RWPE2 (cell line): ENCODE results near the gene ITPK1.

ENCODE experiments used
- ATAC-seq: fragments of 200-7000 bp; cut with Tn5 transposase; 3 replicates; pipeline ENCODE4 v1.9.1; 2021; ENCODE audit warnings: low read depth
- DNase-seq: peaks from one replicate; pipeline ENCODE4 v3.0.0-alpha.2; 2020; ENCODE audit warnings: low spot score
- H3K27ac ChIP-seq: fragments of 450-650 bp; 2 replicates; pipeline ENCODE4 v1.5.1; 2017; ENCODE audit warnings: mild to moderate bottlenecking; ENCODE audit not compliant: poor library complexity, severe bottlenecking
- H3K27me3 ChIP-seq: fragments of 250-450 bp; sonication (Bioruptor Pico); 2 replicates; pipeline ENCODE4 v1.5.1; 2021; ENCODE audit warnings: mild to moderate bottlenecking, moderate library complexity; ENCODE audit not compliant: insufficient read depth, poor library complexity, severe bottlenecking
- H3K36me3 ChIP-seq: fragments of 250-450 bp; sonication (Bioruptor Pico); 2 replicates; pipeline ENCODE4 v1.5.1; 2020; ENCODE audit warnings: low read depth, mild to moderate bottlenecking, moderate library complexity
- H3K4me1 ChIP-seq: fragments of 250-450 bp; sonication (Bioruptor Pico); 2 replicates; pipeline ENCODE4 v1.5.1; 2021; ENCODE audit warnings: mild to moderate bottlenecking, moderate library complexity; ENCODE audit not compliant: insufficient read depth, poor library complexity, severe bottlenecking
- H3K4me3 ChIP-seq: fragments of 250-450 bp; sonication (Bioruptor Pico); 2 replicates; pipeline ENCODE4 v1.5.1; 2021; ENCODE audit warnings: mild to moderate bottlenecking, moderate library complexity; ENCODE audit not compliant: severe bottlenecking
- H3K9me3 ChIP-seq: fragments of 250-450 bp; sonication (Bioruptor Pico); 2 replicates; pipeline ENCODE4 v1.5.1; 2021; ENCODE audit warnings: mild to moderate bottlenecking, moderate library complexity; ENCODE audit not compliant: severe bottlenecking
- CTCF ChIP-seq: fragments of 450-650 bp; IDR thresholded peaks from one replicate; pipeline ENCODE4 v1.5.1; 2017; ENCODE audit warnings: mild to moderate bottlenecking, moderate library complexity; ENCODE audit not compliant: poor library complexity, severe bottlenecking

ITPK1 gene

GRCh38 chr14:92994131-92994676 lies 121.5 kb downstream of the ITPK1 start:
- Histone ChIP-seq H3K27me3 (no peaks in the 10 kb centered on the region), H3K9me3 (no peaks in the 10 kb centered on the region), H3K36me3 (peaks cover 42% of the 10 kb centered on the region), H3K27ac (no peak overlapping the region), H3K4me1 (no peaks in the 10 kb centered on the region), H3K4me3 (no peak overlapping the region)
- ATAC-seq (no peak), DNase-seq (no peak)
- no peak for TF ChIP-seq CTCF

- no peak for TF ChIP-seq CTCF
- Histone ChIP-seq H3K9me3 (no peaks in the 10 kb centered on the region), H3K27ac (no peak overlapping the region), H3K4me3 (no peak overlapping the region), H3K36me3 (peaks cover 42% of the 10 kb centered on the region), H3K27me3 (no peaks in the 10 kb centered on the region), H3K4me1 (no peaks in the 10 kb centered on the region)
- no peak for ATAC-seq
- DNase-seq: no peak
These were observed 122.4 kb downstream of the ITPK1 start for GRCh38 chr14:92993302-92993701.

DNA sequence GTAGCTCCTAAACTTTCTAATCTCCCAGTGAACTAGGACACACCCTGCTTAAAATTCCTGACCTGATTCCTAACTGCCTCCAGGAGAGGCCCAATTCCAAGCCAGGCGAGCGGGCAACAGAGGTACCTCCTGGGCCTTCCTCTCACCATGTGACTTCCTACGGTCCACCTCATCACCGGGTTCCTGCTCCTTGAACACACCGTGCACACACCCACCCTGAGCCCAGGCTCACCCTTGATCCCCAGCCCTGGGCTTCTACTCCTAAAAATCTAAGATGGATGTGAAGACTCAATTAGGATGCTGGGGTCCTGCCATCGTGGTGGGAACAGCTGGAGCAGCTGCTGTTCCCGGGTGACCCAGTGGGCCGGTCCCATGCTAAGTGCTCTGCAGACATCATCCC lies 124.2 kb downstream of the ITPK1 start:
- TF ChIP-seq CTCF: no peak
- ATAC-seq (no peak), DNase-seq (no peak)
- no peak overlapping the region for H3K4me3 ChIP-seq
- no peak overlapping the region for H3K27ac ChIP-seq
- H3K9me3 ChIP-seq: no peaks in the 10 kb centered on the region
- no peaks in the 10 kb centered on the region for H3K4me1 ChIP-seq
- H3K27me3 ChIP-seq: no peaks in the 10 kb centered on the region
- peaks cover 28% of the 10 kb centered on the region for H3K36me3 ChIP-seq

GRCh38 chr14:92990456-92991430 lies 125.0 kb downstream of the ITPK1 start:
- ATAC-seq (no peak), DNase-seq (no peak)
- no peak for TF ChIP-seq CTCF
- H3K36me3 ChIP-seq: peaks cover 27% of the 10 kb centered on the region
- H3K27ac ChIP-seq: no peak overlapping the region
- H3K27me3 ChIP-seq: no peaks in the 10 kb centered on the region
- H3K9me3 ChIP-seq: no peaks in the 10 kb centered on the region
- H3K4me3 ChIP-seq: no peak overlapping the region
- no peaks in the 10 kb centered on the region for H3K4me1 ChIP-seq
